GM21723 (cell line): ENCODE data around the gene SNX17.

Experiments
- ATAC-seq: cut with Tn5 transposase; IDR thresholded peaks from one replicate; pipeline ENCODE4 v1.9.1; 2021; ENCODE audit warnings: mild to moderate bottlenecking, moderate library complexity; ENCODE audit not compliant: unreplicated experiment

SNX17 gene

GRCh38 chr2:27362678-27363420, 7.6 kb upstream of the SNX17 start:
- no peak for ATAC-seq

- no peak for ATAC-seq
Measured at GRCh38 chr2:27363933-27364332, 6.5 kb upstream of the SNX17 start.

GRCh38 chr2:27369471-27370025, 868 bp upstream of the SNX17 start:
- ATAC-seq: peak; percentile 20

GRCh38 chr2:27370816-27371620, 602 bp downstream of the SNX17 start:
- peak; percentile 33 for ATAC-seq

- no peak for ATAC-seq
Measured at GRCh38 chr2:27372937-27373336, 2.5 kb downstream of the SNX17 start.

GRCh38 chr2:27373567-27373966, 3.2 kb downstream of the SNX17 start:
- no peak for ATAC-seq

- ATAC-seq: no peak
Measured at GRCh38 chr2:27375513-27376099, 5.2 kb downstream of the SNX17 start.

GRCh38 chr2:27376151-27376865, 5.9 kb downstream of the SNX17 start:
- ATAC-seq: no peak

GRCh38 chr2:27376866-27377617, 6.6 kb downstream of the SNX17 start:
- ATAC-seq: no peak

GRCh38 chr2:27377618-27378095, 7.2 kb downstream of the SNX17 start:
- no peak for ATAC-seq

GRCh38 chr2:27378096-27378808, 7.8 kb downstream of the SNX17 start:
- ATAC-seq: no peak

- ATAC-seq: no peak
Measured at GRCh38 chr2:27378809-27379290, 8.4 kb downstream of the SNX17 start.

GRCh38 chr2:27379383-27379835, 9.0 kb downstream of the SNX17 start:
- no peak for ATAC-seq

- no peak for ATAC-seq
Measured at GRCh38 chr2:27379836-27380625, 9.6 kb downstream of the SNX17 start.

GRCh38 chr2:27380626-27381545, 10.5 kb downstream of the SNX17 start, which contains the start of gene ZNF513:
Gene ZNF513, minus strand, starts transcription at chr2:27380734. Its CDS starts 208 bp downstream, at chr2:27380526.
- ATAC-seq: peak; percentile 90

GRCh38 chr2:27381577-27382181, 11.3 kb downstream of the SNX17 start:
- ATAC-seq: no peak
